Right lung (tissue), 5 donors: ENCODE results near the gene TMPRSS7. TPM values are rescaled to one million over a fixed set of nuclear protein-coding genes. Genes with fewer than 3 reads are reported as not detected.

Experiments
- DNase-seq, 2 donors: peaks; one replicate each; pipeline ENCODE4 v3.0.0-alpha.2; 2013
- polyA plus RNA-seq, 5 donors: library from polyadenylated mRNA; unstranded; fragments of 120-200 nt; gene quantifications; one replicate each; pipeline versions ENCODE4 v1.2.1 to v1.2.3, GENCODE V29; 2013; ENCODE audit warnings: inconsistent platforms in 1 of 5, low replicate concordance in 1 of 5; ENCODE audit not compliant: insufficient read length in 5 of 5, insufficient read depth in 1 of 5

Gene TMPRSS7
- polyA plus RNA-seq, 5 donors = 0.08 TPM; not detected in 4

DNA sequence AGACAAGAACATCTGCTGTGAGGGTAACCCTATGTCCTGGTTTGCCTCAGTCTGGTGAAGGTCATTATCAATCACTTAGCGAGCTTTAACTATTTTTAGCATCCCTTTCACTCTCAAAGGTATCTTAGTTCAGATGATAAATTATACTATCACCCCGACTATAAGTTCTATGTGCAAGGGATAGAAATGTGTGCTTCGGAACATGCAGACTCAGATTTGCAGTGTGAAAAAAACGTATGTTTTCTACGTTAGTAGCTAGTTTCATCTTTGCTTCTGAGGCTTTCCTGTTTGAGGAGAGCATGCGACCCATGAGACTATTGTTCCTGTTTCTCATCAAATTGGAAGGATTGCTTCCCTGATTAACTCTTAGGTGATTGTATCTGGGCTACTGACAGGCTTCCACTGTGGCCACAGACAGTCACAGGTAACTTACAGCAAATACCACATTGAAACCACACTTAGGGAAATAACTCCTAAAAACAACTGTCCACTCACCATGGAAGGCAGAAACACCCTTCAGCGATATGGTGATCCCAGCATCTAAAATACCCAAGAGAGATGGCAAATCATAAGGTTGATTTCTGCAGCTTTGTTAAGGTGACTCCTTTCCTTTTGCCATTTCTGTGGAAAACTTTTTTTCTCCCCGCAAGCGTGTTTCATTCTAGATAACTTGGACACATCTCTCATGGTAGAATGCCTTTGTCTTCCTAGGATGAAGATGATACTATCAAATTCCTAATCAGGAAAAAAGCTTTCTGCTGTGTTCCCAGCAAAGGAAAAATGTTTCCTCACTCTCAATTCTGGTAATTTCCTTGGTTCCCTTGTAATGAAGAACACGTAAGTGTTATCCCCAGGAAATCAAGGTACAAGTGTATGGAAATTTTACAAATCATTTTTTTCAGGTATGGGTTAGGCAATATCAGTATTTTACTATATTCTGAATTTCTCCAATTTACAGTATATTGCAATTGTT, 93.3 kb downstream of the TMPRSS7 start:
- DNase-seq = no peak

DNA sequence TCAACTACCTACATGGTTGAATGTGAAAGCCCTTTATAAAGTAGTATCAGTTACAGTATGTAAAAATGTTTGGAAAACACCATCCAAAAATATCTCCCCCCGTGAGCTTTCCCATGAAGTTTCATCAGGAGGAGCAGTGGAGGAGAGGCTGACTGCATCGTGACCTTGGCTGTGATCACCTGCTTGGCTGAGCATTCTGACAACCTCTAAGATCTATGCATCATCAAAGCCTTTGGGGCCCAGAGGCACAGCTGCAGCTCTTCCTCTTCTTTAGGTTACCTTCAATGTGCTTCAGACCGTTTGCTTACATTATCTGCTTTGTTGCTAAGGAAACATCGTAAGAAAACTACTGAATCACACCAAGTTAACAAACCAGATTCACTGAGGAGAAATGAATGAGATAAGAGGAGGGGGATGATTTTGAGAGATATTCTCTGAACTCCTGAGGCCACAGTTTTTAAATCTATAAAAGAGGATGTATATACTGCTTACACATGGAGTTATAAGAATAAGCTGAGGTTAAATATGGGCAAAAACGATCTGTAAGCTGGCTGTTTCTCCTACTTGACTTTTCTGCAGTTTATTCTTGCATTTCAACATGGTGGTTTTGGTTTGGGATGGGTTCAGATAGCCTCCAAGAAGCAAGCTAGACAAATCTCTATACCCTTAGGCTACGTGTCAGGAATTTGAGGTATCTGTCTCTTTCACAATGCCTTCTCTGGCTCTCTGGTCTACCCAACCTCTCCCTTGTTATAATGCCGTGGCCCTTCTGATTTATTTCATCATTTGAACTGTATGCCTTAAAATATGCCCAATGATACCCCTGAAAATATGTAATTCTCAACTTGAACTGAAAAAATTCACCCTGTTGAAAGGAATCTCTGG, 94.5 kb downstream of the TMPRSS7 start:
- DNase-seq = no peak

DNA sequence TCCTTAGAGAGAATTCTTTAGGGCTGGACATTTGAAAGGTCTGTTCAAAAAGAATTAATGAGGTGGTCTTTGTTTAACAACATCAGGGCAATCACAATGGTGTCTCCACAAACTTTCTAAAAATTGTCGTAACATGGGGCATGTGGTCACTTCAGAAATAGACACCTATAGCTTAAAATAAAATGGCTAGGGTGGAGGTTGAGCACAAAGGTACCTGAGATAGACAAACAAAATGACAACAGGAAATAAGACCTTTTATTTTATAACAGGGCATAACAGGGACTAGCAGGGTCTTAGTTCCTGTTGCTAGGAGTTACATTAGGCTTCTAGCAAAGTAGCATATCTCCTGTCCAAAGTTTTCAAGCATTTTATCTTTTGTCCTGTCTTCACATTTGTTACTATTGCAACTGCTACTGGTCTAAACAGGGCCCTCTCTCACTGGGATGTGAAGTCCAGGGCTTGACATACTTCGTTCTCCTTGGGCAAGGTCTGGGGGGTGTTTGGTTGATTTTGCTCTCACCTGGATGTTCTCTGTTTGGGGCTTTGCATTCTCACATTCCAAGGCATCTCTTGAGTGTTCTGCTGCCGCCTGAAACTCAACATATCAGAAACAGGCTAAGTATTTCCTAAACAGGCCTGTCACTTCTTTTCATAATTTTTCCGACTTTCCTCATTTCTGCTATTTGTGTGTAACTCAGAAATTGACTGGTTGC, 95.5 kb downstream of the TMPRSS7 start:
- DNase-seq = no peak

GRCh38 chr3:112130638-112130993, 96.1 kb downstream of the TMPRSS7 start:
- no peak for DNase-seq

Other genes starting within 250 kb of the TMPRSS7 start
- gene PHLDB2, start 175.5 kb upstream of the TMPRSS7 start, polyA plus RNA-seq = 10 to 100 TPM; 32.1 to 62.8 (median 55.0) TPM
- gene ABHD10, start 55.7 kb upstream of the TMPRSS7 start, polyA plus RNA-seq = 10 to 100 TPM; 41.2 to 66.2 (median 58.3) TPM
- 1 to 10 TPM; 2.9 to 3.9 (median 3.4) TPM for gene TAGLN3, start 35.8 kb upstream of the TMPRSS7 start, polyA plus RNA-seq
- gene C3orf52, start 51.7 kb downstream of the TMPRSS7 start, polyA plus RNA-seq = 1 to 10 TPM; 4.4 to 8.8 (median 7.7) TPM
- gene GCSAM, start 98.5 kb downstream of the TMPRSS7 start, polyA plus RNA-seq = 1 to 10 TPM; 1.5 to 2.4 (median 1.7) TPM